ENCODE data around the gene PDGFA. TPM values are rescaled to one million over a fixed set of nuclear protein-coding genes. Genes with fewer than 3 reads are reported as not detected.

PDGFA gene
- total RNA-seq, 1 donor from 2014 or later: 26.0 TPM

DNA sequence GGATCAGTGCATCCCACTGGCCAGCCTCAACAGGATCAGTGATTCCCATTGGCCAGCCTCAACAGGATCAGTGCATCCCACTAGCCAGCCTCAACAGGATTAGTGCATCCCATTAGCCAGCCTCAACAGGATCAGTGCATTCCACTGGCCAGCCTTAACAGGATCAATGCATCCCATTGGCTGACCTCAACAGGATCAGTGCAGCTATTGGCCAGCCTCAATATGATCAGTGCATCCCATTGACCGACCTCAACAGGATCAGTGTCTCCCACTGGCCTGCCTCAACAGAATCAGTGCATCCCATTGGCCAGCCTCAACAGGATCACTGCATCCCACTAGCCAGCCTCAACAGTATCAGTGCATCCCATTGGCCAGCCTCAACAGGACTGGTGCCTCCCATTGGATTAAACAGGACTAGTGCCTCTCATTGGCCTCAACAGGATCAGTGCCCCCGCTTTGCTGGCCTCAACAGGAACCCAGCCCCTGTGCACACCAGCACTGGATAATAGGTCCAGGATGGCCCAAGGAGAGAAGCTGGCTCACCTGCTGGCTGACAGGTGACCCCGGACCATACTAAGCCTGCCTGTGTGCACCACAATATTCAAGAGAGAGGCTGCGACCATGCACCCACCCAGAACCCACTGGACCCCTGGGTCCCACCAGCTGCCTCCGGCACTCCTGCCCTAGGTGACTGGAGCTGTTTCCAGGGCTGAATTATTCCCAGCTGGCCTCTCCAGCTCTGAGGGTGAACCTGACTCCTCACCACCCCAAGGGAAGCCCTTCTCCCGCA is 59.9 kb downstream of the PDGFA start:
- Histone ChIP-seq H3K27ac (replicated peaks) (no peak overlapping the region), H3K27me3 (ENCODE audit: low read depth) (peaks cover 25% of the 10 kb centered on the region), H3K4me3 (no peak overlapping the region), H3K36me3 (no peaks in the 10 kb centered on the region), H3K9me3 (replicated peaks) (no peaks in the 10 kb centered on the region), H3K4me1 (peaks cover 30% of the 10 kb centered on the region)
- DNase-seq: no peak
- intact Hi-C loops (cut with micrococcal nuclease): no loop called here
- TF ChIP-seq, protein P1, sequence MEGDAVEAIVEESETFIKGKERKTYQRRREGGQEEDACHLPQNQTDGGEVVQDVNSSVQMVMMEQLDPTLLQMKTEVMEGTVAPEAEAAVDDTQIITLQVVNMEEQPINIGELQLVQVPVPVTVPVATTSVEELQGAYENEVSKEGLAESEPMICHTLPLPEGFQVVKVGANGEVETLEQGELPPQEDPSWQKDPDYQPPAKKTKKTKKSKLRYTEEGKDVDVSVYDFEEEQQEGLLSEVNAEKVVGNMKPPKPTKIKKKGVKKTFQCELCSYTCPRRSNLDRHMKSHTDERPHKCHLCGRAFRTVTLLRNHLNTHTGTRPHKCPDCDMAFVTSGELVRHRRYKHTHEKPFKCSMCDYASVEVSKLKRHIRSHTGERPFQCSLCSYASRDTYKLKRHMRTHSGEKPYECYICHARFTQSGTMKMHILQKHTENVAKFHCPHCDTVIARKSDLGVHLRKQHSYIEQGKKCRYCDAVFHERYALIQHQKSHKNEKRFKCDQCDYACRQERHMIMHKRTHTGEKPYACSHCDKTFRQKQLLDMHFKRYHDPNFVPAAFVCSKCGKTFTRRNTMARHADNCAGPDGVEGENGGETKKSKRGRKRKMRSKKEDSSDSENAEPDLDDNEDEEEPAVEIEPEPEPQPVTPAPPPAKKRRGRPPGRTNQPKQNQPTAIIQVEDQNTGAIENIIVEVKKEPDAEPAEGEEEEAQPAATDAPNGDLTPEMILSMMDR (IDR thresholded peaks at IDR 0.05; ENCODE audit: borderline replicate concordance): no peak

DNA sequence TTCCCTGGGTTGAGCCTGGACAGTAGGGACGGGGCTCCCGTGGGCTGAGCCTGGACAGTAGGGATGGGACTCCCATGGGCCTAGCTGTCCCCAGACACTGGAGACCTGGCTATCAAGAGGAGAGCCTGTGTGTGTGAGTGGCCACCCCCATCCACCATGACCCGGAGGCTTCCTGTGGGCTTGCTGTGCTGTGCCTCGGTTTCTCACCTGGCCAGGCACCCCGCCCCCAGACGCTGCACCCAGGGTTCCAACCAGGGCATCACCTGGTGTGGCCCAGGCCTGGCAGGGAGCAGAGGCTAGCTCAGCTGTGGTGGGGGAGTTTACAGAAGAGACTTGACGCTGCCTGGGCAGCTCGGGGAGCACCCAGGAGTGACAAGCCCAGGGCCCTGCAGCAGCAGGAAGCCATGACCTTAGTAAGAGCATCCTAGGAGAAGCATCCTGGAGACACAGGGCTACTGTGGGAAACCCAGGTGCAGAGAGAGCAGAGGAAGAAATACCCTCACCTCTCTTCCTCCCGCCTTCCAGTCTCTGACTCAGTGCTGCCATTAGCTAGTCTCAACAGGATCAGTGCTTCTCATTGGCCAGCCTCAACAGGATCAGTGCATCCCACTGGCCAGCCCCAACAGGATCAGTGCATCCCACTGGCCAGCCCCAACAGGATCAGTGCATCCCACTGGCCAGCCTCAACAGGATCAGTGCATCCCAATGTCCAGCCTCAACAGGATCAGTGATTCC is 61.0 kb downstream of the PDGFA start:
- TF ChIP-seq, protein P1 (IDR thresholded peaks at IDR 0.05; ENCODE audit: borderline replicate concordance): no peak
- no peaks in the 10 kb centered on the region for H3K9me3 ChIP-seq (replicated peaks)
- no peak for DNase-seq
- H3K36me3 ChIP-seq: no peaks in the 10 kb centered on the region
- peaks cover 25% of the 10 kb centered on the region for H3K4me1 ChIP-seq
- intact Hi-C loops (cut with micrococcal nuclease): no loop called here
- H3K27me3 ChIP-seq (ENCODE audit: low read depth): peaks cover 36% of the 10 kb centered on the region
- H3K27ac ChIP-seq (replicated peaks): no peak overlapping the region
- H3K4me3 ChIP-seq: no peak overlapping the region

DNA sequence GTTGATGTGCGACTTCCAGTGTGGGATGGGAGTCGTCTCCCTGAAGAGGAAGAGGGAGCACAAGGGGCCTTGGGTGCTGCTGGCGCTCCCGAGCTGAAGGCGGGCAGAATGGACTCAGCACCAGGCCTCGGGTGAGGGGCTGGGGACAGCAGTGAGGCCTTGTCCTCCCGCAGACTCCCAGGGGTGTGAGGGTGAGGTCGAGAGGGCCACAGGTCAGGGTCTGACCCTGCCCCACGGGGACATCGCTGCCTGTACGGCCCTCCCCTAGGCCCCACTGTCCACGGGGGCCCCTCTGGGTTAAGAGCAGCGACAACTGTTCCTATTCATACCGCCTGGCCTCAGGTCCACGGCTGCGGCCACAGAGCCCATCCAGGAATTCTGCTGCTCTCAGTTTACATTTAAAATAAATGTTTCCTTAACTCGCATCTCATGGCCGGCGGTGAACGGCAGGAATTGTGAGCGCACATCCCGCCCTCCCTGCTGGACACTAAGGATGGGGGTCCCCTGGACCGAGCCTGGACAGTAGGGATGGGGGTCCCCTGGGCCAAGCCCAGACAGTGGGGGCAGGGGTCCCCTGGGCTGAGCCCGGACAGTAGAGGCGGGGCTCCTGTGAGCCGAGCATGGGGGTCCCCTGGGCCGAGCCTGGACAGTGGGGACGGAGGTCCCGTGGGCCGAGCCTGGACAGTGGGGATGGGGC is 61.7 kb downstream of the PDGFA start:
- intact Hi-C loops (cut with micrococcal nuclease): no loop called here
- Histone ChIP-seq H3K27me3 (ENCODE audit: low read depth) (peaks cover 43% of the 10 kb centered on the region), H3K27ac (replicated peaks) (no peak overlapping the region), H3K36me3 (no peaks in the 10 kb centered on the region), H3K4me3 (no peak overlapping the region), H3K9me3 (replicated peaks) (no peaks in the 10 kb centered on the region), H3K4me1 (peaks cover 28% of the 10 kb centered on the region)
- TF ChIP-seq, protein P1 (IDR thresholded peaks at IDR 0.05; ENCODE audit: borderline replicate concordance): no peak
- no peak for DNase-seq

DNA sequence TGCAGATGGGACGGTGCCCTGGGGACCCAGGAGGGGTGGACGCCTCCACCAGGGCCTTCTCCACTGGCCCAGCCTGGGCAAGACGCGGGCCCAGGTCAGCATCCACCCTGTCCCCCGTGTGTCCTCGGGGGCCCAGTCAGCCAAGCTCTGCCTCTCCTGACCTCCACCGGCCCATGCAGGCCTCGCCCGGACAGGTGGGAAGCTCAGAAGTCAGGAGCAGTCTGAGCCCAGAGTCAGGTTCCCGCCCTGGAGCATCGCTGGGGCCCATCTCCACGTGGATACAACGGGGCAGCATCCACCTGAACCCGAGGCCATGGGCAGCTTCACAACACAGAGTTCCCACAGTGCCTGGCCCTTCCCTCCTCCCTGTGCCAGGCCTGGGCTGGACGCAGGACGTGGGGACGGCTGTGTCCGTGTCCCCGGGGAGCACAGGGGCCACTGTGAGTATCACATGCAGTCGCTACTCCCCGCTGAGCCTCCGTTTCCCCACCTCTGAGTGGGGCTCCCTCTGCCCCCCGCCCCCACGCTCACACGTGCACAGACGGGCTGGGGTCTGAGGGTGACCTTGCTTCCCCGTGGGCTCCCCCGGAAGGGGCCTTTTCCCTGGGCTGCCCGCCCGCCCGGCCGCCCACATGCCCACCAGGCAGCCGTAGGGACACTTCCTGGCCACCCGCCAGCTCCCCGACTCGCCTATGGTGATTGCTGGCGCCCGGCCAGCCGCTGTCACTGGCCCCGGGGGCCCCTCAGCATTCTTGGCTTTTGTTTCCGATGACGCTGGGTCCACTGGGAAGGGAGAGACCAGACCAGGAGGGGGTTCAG is 64.3 kb downstream of the PDGFA start:
- Histone ChIP-seq H3K27ac (replicated peaks) (no peak overlapping the region), H3K4me1 (peaks cover 28% of the 10 kb centered on the region), H3K27me3 (ENCODE audit: low read depth) (peaks cover 60% of the 10 kb centered on the region), H3K36me3 (no peaks in the 10 kb centered on the region), H3K4me3 (peak overlapping the region; percentile 23), H3K9me3 (replicated peaks) (no peaks in the 10 kb centered on the region)
- DNase-seq: peak; percentile 69
- TF ChIP-seq, protein P1 (IDR thresholded peaks at IDR 0.05; ENCODE audit: borderline replicate concordance): no peak
- intact Hi-C loops (cut with micrococcal nuclease): no loop called here
